Muscle layer of duodenum (tissue), 2 donors: ENCODE results near the gene TNPO2.

Source experiments
- H3K27ac ChIP-seq: one replicate; pipeline ENCODE4 v1.7.0; 2013; ENCODE audit warnings: mild to moderate bottlenecking, low read length
- H3K27me3 ChIP-seq: one replicate; pipeline ENCODE4 v1.7.0; 2013; ENCODE audit warnings: low read depth, mild to moderate bottlenecking, control low read depth, low read length
- H3K36me3 ChIP-seq, 2 donors: one replicate each; pipeline ENCODE4 v1.7.0; 2013; ENCODE audit warnings: low read length in 2 of 2, control low read depth in 1 of 2, mild to moderate bottlenecking in 1 of 2; ENCODE audit not compliant: insufficient read depth in 2 of 2, control insufficient read depth in 1 of 2
- H3K4me1 ChIP-seq, 2 donors: one replicate each; pipeline ENCODE4 v1.7.0; 2013; ENCODE audit warnings: low read length in 2 of 2, mild to moderate bottlenecking in 2 of 2, control low read depth in 1 of 2, moderate library complexity in 1 of 2; ENCODE audit not compliant: insufficient read depth in 2 of 2, control insufficient read depth in 1 of 2
- H3K4me3 ChIP-seq, 2 donors: one replicate each; pipeline ENCODE4 v1.7.0; 2013; ENCODE audit warnings: low read length in 2 of 2, low read depth in 1 of 2, mild to moderate bottlenecking in 1 of 2
- H3K9me3 ChIP-seq, 2 donors: one replicate each; pipeline ENCODE4 v1.7.0; 2013; ENCODE audit warnings: low read length in 2 of 2, control low read depth in 1 of 2, mild to moderate bottlenecking in 1 of 2; ENCODE audit not compliant: control insufficient read depth in 1 of 2
- donor health status: healthy.

Gene TNPO2

GRCh38 chr19:12723641-12724426, at the start of gene TNPO2:
Gene TNPO2 (minus strand): TSS chr19:12723932. CDS start chr19:12720977, 2,955 bp downstream.
- H3K27ac ChIP-seq, result peak within 1 kb of the TSS; percentile 83

GRCh38 chr19:12772323-12772722, 48.6 kb upstream of the TNPO2 start:
- Histone ChIP-seq H3K4me3 (no peak overlapping the region), H3K4me1 (peaks cover 0 to 7% of the 10 kb centered on the region in 2 donors), H3K27ac (no peak overlapping the region), H3K27me3 (no peaks in the 10 kb centered on the region), H3K36me3 (peaks cover 0 to 15% of the 10 kb centered on the region in 2 donors), H3K9me3 (no peaks in the 10 kb centered on the region)

More at GRCh38 chr19:12723641-12724426, at the start of gene TNPO2:
- Histone ChIP-seq H3K36me3 (peaks cover 2 to 15% of the 10 kb centered on the region in 2 donors), H3K27me3 (no peaks in the 10 kb centered on the region), H3K9me3 (no peaks in the 10 kb centered on the region), H3K4me3 (peak within 1 kb of the TSS; percentile 71 to 77), H3K4me1 (peaks cover 6 to 34% of the 10 kb centered on the region in 2 donors)

GRCh38 chr19:12770922-12771321, 47.2 kb upstream of the TNPO2 start:
- H3K4me3 ChIP-seq, result no peak overlapping the region
- H3K27ac ChIP-seq, result no peak overlapping the region
- H3K9me3 ChIP-seq, result no peaks in the 10 kb centered on the region
- H3K4me1 ChIP-seq, result peaks cover 0 to 5% of the 10 kb centered on the region in 2 donors
- no peaks in the 10 kb centered on the region for H3K27me3 ChIP-seq
- peaks cover 0 to 20% of the 10 kb centered on the region in 2 donors for H3K36me3 ChIP-seq

GRCh38 chr19:12769689-12770088, 46.0 kb upstream of the TNPO2 start:
- no peak overlapping the region for H3K4me3 ChIP-seq
- no peaks in the 10 kb centered on the region for H3K27me3 ChIP-seq
- peaks cover 0 to 25% of the 10 kb centered on the region in 2 donors for H3K36me3 ChIP-seq
- H3K27ac ChIP-seq, result no peak overlapping the region
- no peaks in the 10 kb centered on the region for H3K4me1 ChIP-seq
- no peaks in the 10 kb centered on the region for H3K9me3 ChIP-seq

- H3K4me3 ChIP-seq, result no peak overlapping the region
- H3K9me3 ChIP-seq, result no peaks in the 10 kb centered on the region
- H3K36me3 ChIP-seq, result peaks cover 0 to 38% of the 10 kb centered on the region in 2 donors
- H3K27me3 ChIP-seq, result no peaks in the 10 kb centered on the region
- no peaks in the 10 kb centered on the region for H3K4me1 ChIP-seq
- no peak overlapping the region for H3K27ac ChIP-seq
Observed at GRCh38 chr19:12767666-12768065, 43.9 kb upstream of the TNPO2 start.

- peaks cover 0 to 38% of the 10 kb centered on the region in 2 donors for H3K36me3 ChIP-seq
- no peak overlapping the region for H3K4me3 ChIP-seq
- H3K9me3 ChIP-seq, result no peaks in the 10 kb centered on the region
- H3K4me1 ChIP-seq, result no peaks in the 10 kb centered on the region
- H3K27ac ChIP-seq, result no peak overlapping the region
- no peaks in the 10 kb centered on the region for H3K27me3 ChIP-seq
Observed at GRCh38 chr19:12767150-12767549, 43.4 kb upstream of the TNPO2 start.

- H3K36me3 ChIP-seq, result peaks cover 0 to 38% of the 10 kb centered on the region in 2 donors
- no peak overlapping the region for H3K27ac ChIP-seq
Observed at GRCh38 chr19:12766051-12766521, 42.4 kb upstream of the TNPO2 start.

GRCh38 chr19:12764698-12765097, 41.0 kb upstream of the TNPO2 start:
- peaks cover 0 to 34% of the 10 kb centered on the region in 2 donors for H3K36me3 ChIP-seq
- no peak overlapping the region for H3K4me3 ChIP-seq
- no peak overlapping the region for H3K27ac ChIP-seq
- H3K4me1 ChIP-seq, result no peaks in the 10 kb centered on the region
- H3K9me3 ChIP-seq, result no peaks in the 10 kb centered on the region
- no peaks in the 10 kb centered on the region for H3K27me3 ChIP-seq

More at GRCh38 chr19:12766051-12766521, 42.4 kb upstream of the TNPO2 start:
- no peaks in the 10 kb centered on the region for H3K4me1 ChIP-seq
- no peaks in the 10 kb centered on the region for H3K9me3 ChIP-seq
- H3K27me3 ChIP-seq, result no peaks in the 10 kb centered on the region
- peak overlapping the region in 1 of 2 donors; percentile 61 for H3K4me3 ChIP-seq

GRCh38 chr19:12763100-12763499, 39.4 kb upstream of the TNPO2 start:
- Histone ChIP-seq H3K36me3 (peaks cover 0 to 29% of the 10 kb centered on the region in 2 donors), H3K4me1 (no peaks in the 10 kb centered on the region), H3K4me3 (no peak overlapping the region), H3K27ac (no peak overlapping the region), H3K9me3 (no peaks in the 10 kb centered on the region), H3K27me3 (no peaks in the 10 kb centered on the region)

GRCh38 chr19:12759686-12760085, 36.0 kb upstream of the TNPO2 start:
- H3K27me3 ChIP-seq, result no peaks in the 10 kb centered on the region
- H3K4me1 ChIP-seq, result peaks cover 0 to 4% of the 10 kb centered on the region in 2 donors
- no peak overlapping the region for H3K4me3 ChIP-seq
- no peak overlapping the region for H3K27ac ChIP-seq
- no peaks in the 10 kb centered on the region for H3K9me3 ChIP-seq
- peaks cover 0 to 13% of the 10 kb centered on the region in 2 donors for H3K36me3 ChIP-seq

GRCh38 chr19:12757544-12758274, 34.0 kb upstream of the TNPO2 start:
- Histone ChIP-seq H3K4me1 (peaks cover 0 to 4% of the 10 kb centered on the region in 2 donors), H3K27ac (no peak overlapping the region), H3K9me3 (no peaks in the 10 kb centered on the region), H3K4me3 (peak overlapping the region in 1 of 2 donors; percentile 55), H3K27me3 (peaks cover 6% of the 10 kb centered on the region), H3K36me3 (no peaks in the 10 kb centered on the region)
